ENCODE results near the gene CBLN2.

CBLN2 gene

GRCh38 chr18:72544092-72544886, at the start of gene CBLN2:
Gene CBLN2 (minus strand): TSS chr18:72544342. CDS start chr18:72542160, 2,182 bp downstream.
- DNase-seq (ENCODE audit: low spot score), result peak; percentile 59

- DNase-seq (ENCODE audit: low spot score), result no peak
Measured at GRCh38 chr18:72588360-72588759, 44.2 kb upstream of the CBLN2 start.

- no peak for DNase-seq (ENCODE audit: low spot score)
Measured at GRCh38 chr18:72584787-72585186, 40.6 kb upstream of the CBLN2 start.

- DNase-seq (ENCODE audit: low spot score), result no peak
Measured at GRCh38 chr18:72581976-72582375, 37.8 kb upstream of the CBLN2 start.

- DNase-seq (ENCODE audit: low spot score), result no peak
Measured at GRCh38 chr18:72572896-72573295, 28.8 kb upstream of the CBLN2 start.

- no peak for DNase-seq (ENCODE audit: low spot score)
Measured at GRCh38 chr18:72566290-72566689, 22.1 kb upstream of the CBLN2 start.

- no peak for DNase-seq (ENCODE audit: low spot score)
Measured at GRCh38 chr18:72555968-72556367, 11.8 kb upstream of the CBLN2 start.

GRCh38 chr18:72555101-72555500, 11.0 kb upstream of the CBLN2 start:
- no peak for DNase-seq (ENCODE audit: low spot score)

GRCh38 chr18:72543357-72544055, 636 bp downstream of the CBLN2 start:
- no peak for DNase-seq (ENCODE audit: low spot score)

- no peak for DNase-seq (ENCODE audit: low spot score)
Measured at GRCh38 chr18:72542984-72543356, 1.2 kb downstream of the CBLN2 start.

GRCh38 chr18:72542342-72542741, 1.8 kb downstream of the CBLN2 start:
- no peak for DNase-seq (ENCODE audit: low spot score)

- DNase-seq (ENCODE audit: low spot score), result no peak
Measured at GRCh38 chr18:72541871-72542332, 2.2 kb downstream of the CBLN2 start.

- DNase-seq (ENCODE audit: low spot score), result no peak
Measured at GRCh38 chr18:72539901-72540300, 4.2 kb downstream of the CBLN2 start.

- DNase-seq (ENCODE audit: low spot score), result no peak
Measured at GRCh38 chr18:72530622-72531021, 13.5 kb downstream of the CBLN2 start.

- DNase-seq (ENCODE audit: low spot score), result no peak
Measured at GRCh38 chr18:72504866-72505265, 39.3 kb downstream of the CBLN2 start.

- DNase-seq (ENCODE audit: low spot score), result no peak
Measured at GRCh38 chr18:72502671-72503431, 41.3 kb downstream of the CBLN2 start.

- no peak for DNase-seq (ENCODE audit: low spot score)
Measured at GRCh38 chr18:72492497-72492896, 51.6 kb downstream of the CBLN2 start.
